OCI-LY3 (cell line): ENCODE results near the gene NAA20.

Experiments
- H2AFZ ChIP-seq: fragments of 200-600, 300-600 bp; shearing (Covaris generic); 2 replicates; pipeline ENCODE4 v1.6.0; 2014; ENCODE audit warnings: antibody characterized with exemption, low read depth, low read length
- H3K27ac ChIP-seq: fragments of 200-600, 300-600 bp; sonication (generic); 2 replicates; pipeline ENCODE4 v1.5.1; 2014; ENCODE audit warnings: mild to moderate bottlenecking, low read length, moderate library complexity, mixed read lengths
- H3K27me3 ChIP-seq: fragments of 200-600, 300-600 bp; sonication (generic); 2 replicates; pipeline ENCODE4 v1.6.1; 2014; ENCODE audit warnings: low read depth, low read length, mixed read lengths
- H3K36me3 ChIP-seq: fragments of 200-600, 300-600 bp; sonication (generic); replicated peaks from 2 replicates; pipeline ENCODE3; 2014; ENCODE audit warnings: low read depth, low read length, mixed read lengths
- H3K4me1 ChIP-seq: fragments of 300-600, 200-600 bp; sonication (generic); 2 replicates; pipeline ENCODE4 v1.6.1; 2014; ENCODE audit warnings: low read length, mixed read lengths
- H3K4me2 ChIP-seq: fragments of 200-600, 300-600 bp; sonication (generic); 2 replicates; pipeline ENCODE4 v1.6.1; 2014; ENCODE audit warnings: low read length, mixed read lengths
- H3K4me3 ChIP-seq: fragments of 300-600, 200-600 bp; sonication (generic); 2 replicates; pipeline ENCODE4 v1.5.1; 2014; ENCODE audit warnings: antibody characterized with exemption, mild to moderate bottlenecking, low read length, moderate library complexity
- H3K79me2 ChIP-seq: fragments of 300-600, 200-600 bp; shearing (Covaris generic); 2 replicates; pipeline ENCODE4 v1.6.1; 2014; ENCODE audit warnings: mild to moderate bottlenecking, low read length, mixed read lengths
- H3K9ac ChIP-seq: fragments of 300-600, 200-600 bp; shearing (Covaris generic); 2 replicates; pipeline ENCODE4 v1.6.0; 2014; ENCODE audit warnings: mild to moderate bottlenecking, low read length, moderate library complexity
- H3K9me3 ChIP-seq: fragments of 200-600, 300-600 bp; shearing (Covaris generic); 2 replicates; pipeline ENCODE4 v1.6.1; 2014; ENCODE audit warnings: low read length, mixed read lengths; ENCODE audit not compliant: insufficient read depth
- H4K20me1 ChIP-seq: fragments of 200-600, 300-600 bp; sonication (generic); 2 replicates; pipeline ENCODE4 v1.6.1; 2016; ENCODE audit warnings: low read length, mixed read lengths; ENCODE audit not compliant: insufficient read depth
- CTCF ChIP-seq: fragments of 200-600, 300-600 bp; sonication (generic); IDR thresholded peaks from 2 replicates; pipeline ENCODE4 v1.5.1; 2014; ENCODE audit warnings: antibody characterized with exemption, low read length, low read depth
- EZH2phosphoT487 ChIP-seq: fragments of 200-600 bp; shearing (Covaris generic); IDR thresholded peaks from 2 replicates; pipeline ENCODE4 v1.6.1; 2018; ENCODE audit warnings: antibody characterized with exemption, mixed run types, low read depth

Gene NAA20

GRCh38 chr20:19969106-19969505, 48.1 kb upstream of the NAA20 start:
- Histone ChIP-seq H3K27me3 (no peaks in the 10 kb centered on the region), H3K9me3 (no peaks in the 10 kb centered on the region), H4K20me1 (no peaks in the 10 kb centered on the region), H3K36me3 (no peaks in the 10 kb centered on the region), H2AFZ (no peak overlapping the region), H3K27ac (no peak overlapping the region), H3K4me1 (peaks cover 5% of the 10 kb centered on the region), H3K4me3 (no peak overlapping the region), H3K9ac (no peak overlapping the region), H3K79me2 (no peaks in the 10 kb centered on the region), H3K4me2 (no peak overlapping the region)
- TF ChIP-seq CTCF (no peak), EZH2phosphoT487 (no peak)

GRCh38 chr20:19969507-19970255, 47.5 kb upstream of the NAA20 start:
- Histone ChIP-seq H3K4me1 (peaks cover 5% of the 10 kb centered on the region), H4K20me1 (no peaks in the 10 kb centered on the region), H3K4me2 (no peak overlapping the region), H3K36me3 (no peaks in the 10 kb centered on the region), H3K4me3 (no peak overlapping the region), H3K27ac (no peak overlapping the region), H3K9ac (no peak overlapping the region), H2AFZ (no peak overlapping the region), H3K27me3 (no peaks in the 10 kb centered on the region), H3K9me3 (no peaks in the 10 kb centered on the region), H3K79me2 (no peaks in the 10 kb centered on the region)
- TF ChIP-seq EZH2phosphoT487, result no peak
- TF ChIP-seq CTCF, result no peak

GRCh38 chr20:19970256-19970765, 46.9 kb upstream of the NAA20 start:
- H3K79me2 ChIP-seq, result no peaks in the 10 kb centered on the region
- H4K20me1 ChIP-seq, result no peaks in the 10 kb centered on the region
- peaks cover 5% of the 10 kb centered on the region for H3K4me1 ChIP-seq
- no peaks in the 10 kb centered on the region for H3K27me3 ChIP-seq
- no peak overlapping the region for H3K4me3 ChIP-seq
- no peak for TF ChIP-seq CTCF
- no peak for TF ChIP-seq EZH2phosphoT487
- no peak overlapping the region for H3K9ac ChIP-seq
- no peaks in the 10 kb centered on the region for H3K9me3 ChIP-seq
- no peak overlapping the region for H3K4me2 ChIP-seq
- H2AFZ ChIP-seq, result no peak overlapping the region
- no peaks in the 10 kb centered on the region for H3K36me3 ChIP-seq
- no peak overlapping the region for H3K27ac ChIP-seq

- Histone ChIP-seq H3K4me2 (no peak overlapping the region), H3K9me3 (no peaks in the 10 kb centered on the region), H3K27me3 (no peaks in the 10 kb centered on the region), H3K79me2 (no peaks in the 10 kb centered on the region), H3K36me3 (no peaks in the 10 kb centered on the region), H4K20me1 (no peaks in the 10 kb centered on the region), H3K4me3 (no peak overlapping the region), H3K27ac (no peak overlapping the region), H3K4me1 (peaks cover 5% of the 10 kb centered on the region), H2AFZ (no peak overlapping the region), H3K9ac (no peak overlapping the region)
- TF ChIP-seq EZH2phosphoT487 (no peak), CTCF (no peak)
Observed at GRCh38 chr20:19971116-19971515, 46.0 kb upstream of the NAA20 start.
